ENCODE results near the gene RYR3. TPM values are rescaled to one million over a fixed set of nuclear protein-coding genes. Genes with fewer than 3 reads are reported as not detected.

Gene RYR3
- total RNA-seq, 1 donor from 2014 or later = 0.11 TPM

GRCh38 chr15:33448151-33448550 is 137.4 kb downstream of the RYR3 start:
- no peak for DNase-seq (ENCODE audit: low read depth)

GRCh38 chr15:33448961-33449606 is 138.3 kb downstream of the RYR3 start:
- no peak for DNase-seq (ENCODE audit: low read depth)

GRCh38 chr15:33449810-33450209 is 139.0 kb downstream of the RYR3 start:
- no peak for DNase-seq (ENCODE audit: low read depth)

- DNase-seq (ENCODE audit: low read depth) = no peak
Observed at GRCh38 chr15:33451385-33451784, 140.6 kb downstream of the RYR3 start.

GRCh38 chr15:33453761-33454160 is 143.0 kb downstream of the RYR3 start:
- no peak for DNase-seq (ENCODE audit: low read depth)

- DNase-seq (ENCODE audit: low read depth) = no peak
Observed at GRCh38 chr15:33454346-33454745, 143.6 kb downstream of the RYR3 start.

- DNase-seq (ENCODE audit: low read depth) = no peak
Observed at GRCh38 chr15:33454996-33455395, 144.2 kb downstream of the RYR3 start.

- no peak for DNase-seq (ENCODE audit: low read depth)
Observed at GRCh38 chr15:33458421-33458820, 147.7 kb downstream of the RYR3 start.

GRCh38 chr15:33460166-33460805 is 149.5 kb downstream of the RYR3 start:
- no peak for DNase-seq (ENCODE audit: low read depth)

GRCh38 chr15:33461671-33462070 is 150.9 kb downstream of the RYR3 start:
- DNase-seq (ENCODE audit: low read depth) = no peak

GRCh38 chr15:33467146-33467815 is 156.5 kb downstream of the RYR3 start:
- DNase-seq (ENCODE audit: low read depth) = no peak

GRCh38 chr15:33467816-33468163 is 157.0 kb downstream of the RYR3 start:
- peak; percentile 53 for DNase-seq (ENCODE audit: low read depth)

GRCh38 chr15:33468740-33469139 is 158.0 kb downstream of the RYR3 start:
- DNase-seq (ENCODE audit: low read depth) = no peak

- no peak for DNase-seq (ENCODE audit: low read depth)
Observed at GRCh38 chr15:33473005-33473404, 162.2 kb downstream of the RYR3 start.

GRCh38 chr15:33473714-33474113 is 162.9 kb downstream of the RYR3 start:
- no peak for DNase-seq (ENCODE audit: low read depth)

GRCh38 chr15:33476076-33476475 is 165.3 kb downstream of the RYR3 start:
- DNase-seq (ENCODE audit: low read depth) = no peak

- DNase-seq (ENCODE audit: low read depth) = no peak
Observed at GRCh38 chr15:33476908-33477307, 166.1 kb downstream of the RYR3 start.

- DNase-seq (ENCODE audit: low read depth) = no peak
Observed at GRCh38 chr15:33489335-33489734, 178.6 kb downstream of the RYR3 start.

- DNase-seq (ENCODE audit: low read depth) = no peak
Observed at GRCh38 chr15:33490703-33491102, 179.9 kb downstream of the RYR3 start.

GRCh38 chr15:33492434-33493052 is 181.8 kb downstream of the RYR3 start:
- DNase-seq (ENCODE audit: low read depth) = no peak

GRCh38 chr15:33494306-33494705 is 183.5 kb downstream of the RYR3 start:
- DNase-seq (ENCODE audit: low read depth) = no peak
